CD4-positive, alpha-beta T cell (primary cell): Measurements from ENCODE around the gene SERPINB6. TPM values are rescaled to one million over a fixed set of nuclear protein-coding genes. Genes with fewer than 3 reads are reported as not detected.
A peak's percentile ranks its signal among the peaks of the same experiment; 100 is the strongest.

Experiments used
- ATAC-seq: fragments of 200-7000 bp; cut with Tn5 transposase; one replicate; pipeline ENCODE4 v1.10.0; 2022; ENCODE audit warnings: mild to moderate bottlenecking; ENCODE audit not compliant: poor library complexity
- CTCF ChIA-PET: fragments of 350-600 bp; sonication (Branson Sonifier 250); formaldehyde crosslinking; loops from one replicate; lab custom pipeline; 2021; ENCODE audit warnings: antibody characterized with exemption, inconsistent platforms; lab: Charles Lee
- POLR2A ChIA-PET: fragments of 350-600 bp; sonication (Branson Sonifier 250); formaldehyde crosslinking; loops from one replicate; lab custom pipeline; 2021; ENCODE audit warnings: antibody characterized with exemption, inconsistent platforms; lab: Charles Lee
- DNase-seq, 14 experiments: peaks; one replicate each; pipeline ENCODE4 v3.0.0-alpha.2; 2013 to 2020; ENCODE audit warnings: mixed read lengths in 2 of 14
- H3K27ac ChIP-seq, 2 donors: one replicate each; pipeline versions ENCODE4 v1.5.1 to v1.7.0; 2013; ENCODE audit warnings: low read length in 2 of 2, low read depth in 1 of 2, mild to moderate bottlenecking in 1 of 2
- H3K27me3 ChIP-seq, 2 experiments: 1 replicate in 1 of 2; 2 replicates in 1 of 2; pipeline versions ENCODE4 v1.6.1 to v1.7.0; 2013; ENCODE audit warnings: low read length in 2 of 2, control low read depth in 1 of 2, mild to moderate bottlenecking in 1 of 2, moderate library complexity in 1 of 2; ENCODE audit not compliant: insufficient read depth in 2 of 2, control insufficient read depth in 1 of 2
- H3K36me3 ChIP-seq: one replicate; pipeline ENCODE4 v1.6.1; 2013; ENCODE audit warnings: low read length, control low read depth; ENCODE audit not compliant: insufficient read depth
- H3K4me1 ChIP-seq: one replicate; pipeline ENCODE4 v1.6.1; 2013; ENCODE audit warnings: low read length, control low read depth; ENCODE audit not compliant: insufficient read depth
- H3K4me3 ChIP-seq: one replicate; pipeline ENCODE4 v1.5.1; 2013; ENCODE audit warnings: mild to moderate bottlenecking, low read length, moderate library complexity
- H3K9me3 ChIP-seq, 2 experiments: 1 replicate in 1 of 2; 2 replicates in 1 of 2; pipeline versions ENCODE4 v1.6.1 to v1.7.0; 2013; ENCODE audit warnings: low read length in 2 of 2, mild to moderate bottlenecking in 2 of 2, control low read depth in 1 of 2, moderate library complexity in 1 of 2; ENCODE audit not compliant: control insufficient read depth in 1 of 2, insufficient read depth in 1 of 2
- H3K27ac Mint-ChIP-seq: one replicate; pipeline ENCODE4 v1.8.0; 2020; ENCODE audit warnings: mixed read lengths
- H3K27me3 Mint-ChIP-seq: one replicate; pipeline ENCODE4 v1.8.0; 2021; ENCODE audit warnings: mixed read lengths
- H3K36me3 Mint-ChIP-seq: one replicate; pipeline ENCODE4 v1.8.0; 2021; ENCODE audit warnings: low read depth, mixed read lengths
- H3K4me1 Mint-ChIP-seq: one replicate; pipeline ENCODE4 v1.8.0; 2021; ENCODE audit warnings: low read depth, mixed read lengths
- H3K4me3 Mint-ChIP-seq: one replicate; pipeline ENCODE4 v1.8.0; 2020; ENCODE audit warnings: mild to moderate bottlenecking, mixed read lengths
- H3K9me3 Mint-ChIP-seq: one replicate; pipeline ENCODE4 v1.8.0; 2020; ENCODE audit warnings: mixed read lengths
- CTCF ChIP-seq: fragments of 200-600 bp; IDR thresholded peaks from one replicate; pipeline ENCODE4 v1.8.0; 2022; ENCODE audit warnings: antibody characterized with exemption, mild to moderate bottlenecking
- intact Hi-C, 2 experiments: fragments of 100-400 bp; cut with DNase I in 1 of 2; cut with micrococcal nuclease in 1 of 2; formaldehyde crosslinking; loops; one replicate each; pipeline versions ENCODE4 v1.15.1 to v1.9.0; 2023 to 2025; cut with DNase I, micrococcal nuclease
- total RNA-seq, 174 experiments: library from RNA in 2 of 174; stranded (reverse) in 2 of 174; gene quantifications; one replicate each; pipeline ENCODE4 v1.2.3 and lab custom pipeline; 2021 to 2026

The SERPINB6 gene
- total RNA-seq, 2 experiments from 2014 or later: 11.0 to 11.9 TPM

GRCh38 chr6:2959909-2960719, 11.3 kb downstream of the SERPINB6 start:
- ChIA-PET POLR2A (interaction anchor here (0.8 to 1.2 kb wide), 2 partner anchors 8 to 17 kb away, joined by 3 read pairs; no protein-coding TSS in a partner anchor), CTCF (interaction anchor here (0.7 kb wide), 1 partner anchor 17 kb away, joined by 3 read pairs; no protein-coding TSS in a partner anchor)
- Histone ChIP-seq H3K4me3 (no peak overlapping the region), H3K27me3 (no peaks in the 10 kb centered on the region), H3K4me1 (peaks cover 8% of the 10 kb centered on the region), H3K36me3 (peaks cover 6% of the 10 kb centered on the region), H3K27ac (no peak overlapping the region), H3K9me3 (no peaks in the 10 kb centered on the region)
- no peak for ATAC-seq
- Mint-ChIP-seq H3K9me3 (no peaks in the 10 kb centered on the region), H3K36me3 (no peaks in the 10 kb centered on the region), H3K27me3 (no peaks in the 10 kb centered on the region), H3K4me1 (peaks cover 9% of the 10 kb centered on the region), H3K27ac (no peak overlapping the region), H3K4me3 (no peak overlapping the region)
- intact Hi-C loops: no loop called here
- no peak for DNase-seq
- TF ChIP-seq CTCF: no peak

- TF ChIP-seq CTCF: no peak
- peaks cover 8% of the 10 kb centered on the region for H3K4me1 ChIP-seq
- intact Hi-C loops: no loop called here
- H3K9me3 ChIP-seq: no peaks in the 10 kb centered on the region
- H3K4me3 Mint-ChIP-seq: no peak overlapping the region
- no peak for DNase-seq
- H3K9me3 Mint-ChIP-seq: no peaks in the 10 kb centered on the region
- no peak overlapping the region for H3K27ac Mint-ChIP-seq
- ATAC-seq: no peak
- H3K36me3 Mint-ChIP-seq: no peaks in the 10 kb centered on the region
- no peak overlapping the region for H3K27ac ChIP-seq
- H3K36me3 ChIP-seq: peaks cover 9% of the 10 kb centered on the region
- H3K4me3 ChIP-seq: no peak overlapping the region
- no peaks in the 10 kb centered on the region for H3K27me3 Mint-ChIP-seq
- ChIA-PET POLR2A (interaction anchor here (0.8 to 1.8 kb wide), 4 partner anchors 18 to 117 kb away, joined by 3 to 6 read pairs (median 4); no protein-coding TSS in a partner anchor), CTCF (no interaction called here)
- H3K4me1 Mint-ChIP-seq: peaks cover 9% of the 10 kb centered on the region
- no peaks in the 10 kb centered on the region for H3K27me3 ChIP-seq
Measured at GRCh38 chr6:2958776-2959175, 12.6 kb downstream of the SERPINB6 start.

- H3K9me3 Mint-ChIP-seq: no peaks in the 10 kb centered on the region
- H3K4me3 ChIP-seq: no peak overlapping the region
- no peaks in the 10 kb centered on the region for H3K36me3 Mint-ChIP-seq
- ATAC-seq: no peak
- no peak overlapping the region for H3K27ac ChIP-seq
- H3K27ac Mint-ChIP-seq: no peak overlapping the region
- no peaks in the 10 kb centered on the region for H3K9me3 ChIP-seq
- DNase-seq: peak in 4 of 14 experiments; percentile 8 to 39 (median 34)
- intact Hi-C loops: no loop called here
- H3K36me3 ChIP-seq: peaks cover 9% of the 10 kb centered on the region
- TF ChIP-seq CTCF: no peak
- peaks cover 8% of the 10 kb centered on the region for H3K4me1 ChIP-seq
- ChIA-PET CTCF (no interaction called here), POLR2A (interaction anchor here (0.8 to 1.8 kb wide), 4 partner anchors 18 to 116 kb away, joined by 3 to 6 read pairs (median 4); no protein-coding TSS in a partner anchor)
- H3K4me3 Mint-ChIP-seq: no peak overlapping the region
- H3K27me3 ChIP-seq: no peaks in the 10 kb centered on the region
- H3K27me3 Mint-ChIP-seq: no peaks in the 10 kb centered on the region
- H3K4me1 Mint-ChIP-seq: peaks cover 9% of the 10 kb centered on the region
Measured at GRCh38 chr6:2958331-2958711, 13.0 kb downstream of the SERPINB6 start.
